Suprapubic skin (tissue), 4 donors: ENCODE results near the gene WDR4. TPM values are rescaled to one million over a fixed set of nuclear protein-coding genes. Genes with fewer than 3 reads are reported as not detected.
A peak's percentile ranks its signal among the peaks of the same experiment; 100 is the strongest.
"Not testable (repeated sequence)": the region's sequence is repeated elsewhere in the genome, so short reads cannot be mapped to it uniquely, and the experiment has no call there.

Source experiments
- DNase-seq, 2 donors: peaks; one replicate each; pipeline ENCODE4 v3.0.0-alpha.2; 2019; ENCODE audit warnings: low spot score in 2 of 2
- H3K27ac ChIP-seq: fragments of 200-600 bp; sonication (generic); one replicate; pipeline ENCODE4 v1.5.1; 2019
- H3K27me3 ChIP-seq: fragments of 200-600 bp; sonication (generic); one replicate; pipeline ENCODE4 v1.5.1; 2019
- H3K36me3 ChIP-seq: fragments of 200-600 bp; sonication (generic); one replicate; pipeline ENCODE4 v1.5.1; 2019
- H3K4me1 ChIP-seq: fragments of 200-600 bp; sonication (generic); one replicate; pipeline ENCODE4 v1.5.1; 2019
- H3K4me3 ChIP-seq: fragments of 200-600 bp; sonication (generic); one replicate; pipeline ENCODE4 v1.5.1; 2019; ENCODE audit warnings: mild to moderate bottlenecking
- H3K9me3 ChIP-seq: fragments of 200-600 bp; sonication (generic); one replicate; pipeline ENCODE4 v1.5.1; 2019
- CTCF ChIP-seq, 2 donors: fragments of 200-600 bp in 1 of 2; fragments of 450-650 bp in 1 of 2; sonication (generic) in 1 of 2; IDR thresholded peaks; one replicate each; pipeline ENCODE4 v1.5.1; 2016 to 2019; ENCODE audit warnings: antibody characterized with exemption in 2 of 2, mild to moderate bottlenecking in 1 of 2, moderate library complexity in 1 of 2
- EP300 ChIP-seq: sonication (generic); formaldehyde crosslinking; IDR thresholded peaks from one replicate; pipeline ENCODE4 v1.6.1; 2017; ENCODE audit warnings: antibody characterized with exemption
- POLR2A ChIP-seq, 2 donors: fragments of 450-650 bp; IDR thresholded peaks; one replicate each; pipeline ENCODE4 v1.6.1; 2017; ENCODE audit warnings: antibody characterized with exemption in 2 of 2, mild to moderate bottlenecking in 2 of 2, moderate library complexity in 2 of 2
- POLR2AphosphoS5 ChIP-seq, 3 donors: sonication (generic); formaldehyde crosslinking; IDR thresholded peaks; one replicate each; pipeline ENCODE4 v1.6.1; 2017; ENCODE audit warnings: antibody characterized with exemption in 3 of 3
- WGBS: methylation state at CpG from one replicate; pipeline ENCODE4 v1.1.5; 2018; 5-methylcytosine and 5-hydroxymethylcytosine counted together
- total RNA-seq, 4 donors: library from RNA; depleted of rRNA; stranded (reverse); fragments of >200 nt; gene quantifications; one replicate each; pipeline ENCODE4 v1.1.0, GENCODE V29; 2016

The WDR4 gene
- total RNA-seq, 4 donors from 2014 or later: 10.1 to 18.7 (median 14.1) TPM

- TF ChIP-seq POLR2A (IDR thresholded peaks at IDR 0.05) (no peak), EP300 (no peak), POLR2AphosphoS5 (IDR thresholded peaks at IDR 0.05) (no peak), CTCF (IDR thresholded peaks at IDR 0.05) (no peak)
- peak in 1 of 2 donors; percentile 74 for DNase-seq
- H3K36me3 ChIP-seq: no peaks in the 10 kb centered on the region
- no peak overlapping the region for H3K4me3 ChIP-seq
- peaks cover 25% of the 10 kb centered on the region for H3K27me3 ChIP-seq
- H3K27ac ChIP-seq: no peak overlapping the region
- WGBS: 65% methylated on average over 11 of the region's 11 CpGs
- H3K9me3 ChIP-seq: no peaks in the 10 kb centered on the region
- H3K4me1 ChIP-seq: peaks cover 9% of the 10 kb centered on the region
These were observed 45.9 kb downstream of the WDR4 start for GRCh38 chr21:42833439-42833815.

DNA sequence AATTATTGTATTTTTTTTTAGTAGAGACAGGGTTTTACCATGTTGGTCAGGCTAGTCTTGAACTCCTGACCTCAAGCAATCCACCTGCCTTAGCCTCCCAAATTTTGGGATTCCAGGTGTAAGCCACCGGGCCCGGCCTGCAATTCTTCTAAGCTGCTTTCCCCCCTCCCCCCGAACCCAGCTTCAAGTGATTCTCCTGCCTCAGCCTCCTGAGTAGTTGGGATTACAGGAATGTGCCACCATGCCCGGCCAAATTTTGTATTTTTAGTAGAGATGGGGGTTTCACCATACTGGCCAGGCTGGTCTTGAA is 47.1 kb downstream of the WDR4 start:
- not testable (repeated sequence) for H3K4me1 ChIP-seq, H3K27ac ChIP-seq, H3K36me3 ChIP-seq, H3K4me3 ChIP-seq, H3K9me3 ChIP-seq
- peak in 1 of 2 donors; percentile 68 for DNase-seq
- peaks cover 34% of the 10 kb centered on the region for H3K27me3 ChIP-seq
- WGBS: 87% methylated on average over 4 of the region's 4 CpGs

- TF ChIP-seq EP300 (no peak), POLR2AphosphoS5 (IDR thresholded peaks at IDR 0.05) (no peak), POLR2A (IDR thresholded peaks at IDR 0.05) (no peak), CTCF (IDR thresholded peaks at IDR 0.05) (no peak)
- peak in 1 of 2 donors; percentile 49 for DNase-seq
- Histone ChIP-seq H3K9me3 (no peaks in the 10 kb centered on the region), H3K27me3 (peaks cover 39% of the 10 kb centered on the region), H3K4me1 (peaks cover 9% of the 10 kb centered on the region), H3K4me3 (no peak overlapping the region), H3K27ac (no peak overlapping the region), H3K36me3 (no peaks in the 10 kb centered on the region)
- 74% methylated on average over 25 of the region's 25 CpGs for WGBS
These were observed 48.6 kb downstream of the WDR4 start for GRCh38 chr21:42830456-42831455.

GRCh38 chr21:42829954-42830353 is 49.4 kb downstream of the WDR4 start:
- H3K9me3 ChIP-seq: no peaks in the 10 kb centered on the region
- no peak for TF ChIP-seq EP300
- no peak for TF ChIP-seq POLR2AphosphoS5 (IDR thresholded peaks at IDR 0.05)
- TF ChIP-seq CTCF (IDR thresholded peaks at IDR 0.05): no peak
- no peak for TF ChIP-seq POLR2A (IDR thresholded peaks at IDR 0.05)
- H3K4me1 ChIP-seq: peaks cover 9% of the 10 kb centered on the region
- H3K27me3 ChIP-seq: peaks cover 39% of the 10 kb centered on the region
- WGBS: 96% methylated on average over 4 of the region's 4 CpGs
- H3K4me3 ChIP-seq: no peak overlapping the region
- DNase-seq: peak in 1 of 2 donors; percentile 6
- H3K36me3 ChIP-seq: no peaks in the 10 kb centered on the region
- no peak overlapping the region for H3K27ac ChIP-seq

GRCh38 chr21:42829417-42829816 is 49.9 kb downstream of the WDR4 start:
- TF ChIP-seq POLR2AphosphoS5 (IDR thresholded peaks at IDR 0.05): no peak
- TF ChIP-seq POLR2A (IDR thresholded peaks at IDR 0.05): no peak
- DNase-seq: no peak
- no peaks in the 10 kb centered on the region for H3K9me3 ChIP-seq
- peaks cover 9% of the 10 kb centered on the region for H3K4me1 ChIP-seq
- no peaks in the 10 kb centered on the region for H3K36me3 ChIP-seq
- 90% methylated on average over 9 of the region's 9 CpGs for WGBS
- peaks cover 39% of the 10 kb centered on the region for H3K27me3 ChIP-seq
- no peak overlapping the region for H3K4me3 ChIP-seq
- no peak overlapping the region for H3K27ac ChIP-seq

GRCh38 chr21:42827588-42827987 is 51.8 kb downstream of the WDR4 start:
- Histone ChIP-seq H3K27ac (no peak overlapping the region), H3K27me3 (peaks cover 39% of the 10 kb centered on the region), H3K9me3 (no peaks in the 10 kb centered on the region), H3K4me3 (no peak overlapping the region), H3K4me1 (peaks cover under 1% of the 10 kb centered on the region), H3K36me3 (no peaks in the 10 kb centered on the region)
- TF ChIP-seq POLR2AphosphoS5 (IDR thresholded peaks at IDR 0.05) (no peak), CTCF (IDR thresholded peaks at IDR 0.05) (no peak), POLR2A (IDR thresholded peaks at IDR 0.05) (no peak), EP300 (no peak)
- WGBS: 73% methylated on average over 2 of the region's 2 CpGs
- no peak for DNase-seq
